MM.1S (cell line): ENCODE measurements around the gene ARHGEF12.

ENCODE experiments used
- EZH2 ChIP-seq: fragments of 300-600 bp; sonication (generic); optimal IDR thresholded peaks from 2 replicates; pipeline ENCODE3; 2017; ENCODE audit warnings: low read depth, mild to moderate bottlenecking, antibody characterized with exemption, low read length, mixed read lengths
- EZH2phosphoT487 ChIP-seq: fragments of 300-600 bp; sonication (generic); IDR thresholded peaks from 2 replicates; pipeline ENCODE4 v1.6.1; 2018; ENCODE audit warnings: antibody characterized with exemption, low read length
- TF ChIP-seq, protein P1 (sequence below): fragments of 300-600 bp; sonication (generic); IDR thresholded peaks from 2 replicates; pipeline ENCODE4 v1.5.1; 2016; ENCODE audit warnings: antibody characterized with exemption, low read length, mixed read lengths

DNA sequence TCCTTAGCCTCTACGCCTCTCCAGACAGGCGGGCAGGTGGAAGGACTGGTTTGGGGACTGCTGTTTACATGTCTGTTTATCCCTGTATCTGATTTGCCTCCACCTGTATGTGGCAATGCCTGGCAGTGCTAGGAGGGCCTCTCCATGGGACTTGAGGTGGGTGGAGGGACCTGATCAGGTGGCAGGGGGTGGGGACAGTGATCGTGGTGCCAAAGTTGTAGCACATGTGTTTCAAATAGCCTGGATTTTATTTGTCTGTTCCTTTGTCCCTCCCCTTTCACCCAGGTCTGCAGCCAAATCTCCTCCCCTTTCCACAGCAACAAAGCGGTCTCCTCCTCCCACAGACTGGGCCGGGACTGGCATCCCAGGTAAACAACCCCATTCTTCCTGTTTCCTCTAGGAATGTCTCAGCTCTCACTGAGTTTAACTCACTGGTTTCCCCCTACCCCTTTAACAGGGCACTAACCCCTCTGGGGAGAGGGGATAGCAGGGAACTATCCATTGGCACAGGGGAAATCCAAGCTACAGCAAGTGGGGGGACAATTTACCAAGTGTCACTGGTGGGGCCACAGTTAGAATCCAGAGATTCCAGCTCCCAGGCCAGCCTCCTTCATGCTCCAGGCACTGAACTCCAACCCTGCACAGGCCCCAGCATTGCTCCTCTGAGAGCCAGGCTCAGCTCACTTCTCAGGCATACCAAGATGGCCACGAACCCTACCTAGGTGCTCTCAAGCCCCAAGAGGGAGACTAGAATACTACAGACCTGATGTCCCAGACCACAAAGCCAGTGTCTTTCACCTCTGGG, 34.0 kb upstream of the ARHGEF12 start:
- TF ChIP-seq, protein P1, sequence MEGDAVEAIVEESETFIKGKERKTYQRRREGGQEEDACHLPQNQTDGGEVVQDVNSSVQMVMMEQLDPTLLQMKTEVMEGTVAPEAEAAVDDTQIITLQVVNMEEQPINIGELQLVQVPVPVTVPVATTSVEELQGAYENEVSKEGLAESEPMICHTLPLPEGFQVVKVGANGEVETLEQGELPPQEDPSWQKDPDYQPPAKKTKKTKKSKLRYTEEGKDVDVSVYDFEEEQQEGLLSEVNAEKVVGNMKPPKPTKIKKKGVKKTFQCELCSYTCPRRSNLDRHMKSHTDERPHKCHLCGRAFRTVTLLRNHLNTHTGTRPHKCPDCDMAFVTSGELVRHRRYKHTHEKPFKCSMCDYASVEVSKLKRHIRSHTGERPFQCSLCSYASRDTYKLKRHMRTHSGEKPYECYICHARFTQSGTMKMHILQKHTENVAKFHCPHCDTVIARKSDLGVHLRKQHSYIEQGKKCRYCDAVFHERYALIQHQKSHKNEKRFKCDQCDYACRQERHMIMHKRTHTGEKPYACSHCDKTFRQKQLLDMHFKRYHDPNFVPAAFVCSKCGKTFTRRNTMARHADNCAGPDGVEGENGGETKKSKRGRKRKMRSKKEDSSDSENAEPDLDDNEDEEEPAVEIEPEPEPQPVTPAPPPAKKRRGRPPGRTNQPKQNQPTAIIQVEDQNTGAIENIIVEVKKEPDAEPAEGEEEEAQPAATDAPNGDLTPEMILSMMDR, result no peak
- TF ChIP-seq EZH2phosphoT487, result no peak
- no peak for TF ChIP-seq EZH2
